GM12872 (cell line): Measurements from ENCODE around the gene ZDHHC14.

Source experiments
- CTCF ChIP-seq: IDR thresholded peaks from 3 replicates; pipeline ENCODE4 v1.5.1; 2011; ENCODE audit warnings: low read depth, mild to moderate bottlenecking, low read length, moderate library complexity; ENCODE audit not compliant: insufficient read depth

The ZDHHC14 gene

DNA sequence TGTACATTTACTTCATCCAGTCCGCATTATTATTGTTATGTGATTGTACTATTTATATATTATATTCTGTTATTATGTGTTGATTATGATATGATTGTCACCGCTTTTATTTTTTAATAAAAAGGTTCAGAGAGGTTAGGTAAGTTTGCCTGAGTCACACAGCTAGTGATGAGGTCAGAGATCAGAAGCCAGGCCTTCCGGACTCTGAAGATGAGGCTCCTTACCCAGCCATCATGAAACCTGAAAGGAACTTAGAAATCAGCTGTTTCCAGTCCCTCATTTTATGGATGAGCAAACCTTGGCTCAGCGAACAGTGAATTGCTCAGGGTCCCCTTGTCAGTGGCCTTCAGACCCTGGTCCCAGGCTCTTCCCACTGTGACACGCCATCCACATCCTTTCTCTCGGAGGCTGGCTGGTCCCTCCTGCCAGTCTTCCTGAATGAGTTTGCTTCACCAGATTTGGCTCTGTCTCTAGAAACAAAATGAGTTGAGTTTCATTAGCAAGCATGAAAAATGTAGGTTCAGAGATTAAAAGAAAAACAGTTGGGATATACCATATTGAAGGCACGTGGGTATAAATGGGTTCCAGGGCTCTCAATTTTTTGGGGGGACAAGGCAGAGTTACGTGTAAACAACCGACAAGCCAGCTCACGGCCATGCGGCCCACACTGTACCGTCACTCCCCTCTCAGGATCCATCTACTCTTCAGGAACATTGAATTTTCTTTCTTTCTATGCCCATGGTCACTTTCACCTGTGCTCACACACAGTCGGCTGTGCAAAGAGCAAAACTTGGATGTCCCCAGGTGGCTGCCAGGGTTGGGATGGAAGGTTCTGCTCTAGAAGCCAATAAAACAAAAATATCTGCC, 132.9 kb downstream of the ZDHHC14 start:
- no peak for TF ChIP-seq CTCF

GRCh38 chr6:157514659-157515496, 133.9 kb downstream of the ZDHHC14 start:
- TF ChIP-seq CTCF, result no peak

GRCh38 chr6:157516319-157517026, 135.5 kb downstream of the ZDHHC14 start:
- TF ChIP-seq CTCF, result no peak

GRCh38 chr6:157517601-157518359, 136.8 kb downstream of the ZDHHC14 start:
- no peak for TF ChIP-seq CTCF

GRCh38 chr6:157518397-157519250, 137.6 kb downstream of the ZDHHC14 start:
- TF ChIP-seq CTCF, result no peak

- TF ChIP-seq CTCF, result no peak
Observed at GRCh38 chr6:157519255-157520116, 138.5 kb downstream of the ZDHHC14 start.
